HAP-1 (cell line): ENCODE data around the gene PCNT.
"Not testable (repeated sequence)": the region's sequence is repeated elsewhere in the genome, so short reads cannot be mapped to it uniquely, and the experiment has no call there.

Source experiments
- DNase-seq, 2 experiments: peaks; one replicate each; pipeline ENCODE4 v3.0.0-alpha.2; 2016 to 2020; ENCODE audit warnings: low spot score in 2 of 2
- H3K27me3 ChIP-seq: fragments of 250-450 bp; sonication (Bioruptor Pico); 2 replicates; pipeline ENCODE4 v1.5.1; 2020; ENCODE audit warnings: low read depth, mild to moderate bottlenecking, moderate library complexity
- H3K36me3 ChIP-seq: fragments of 250-450 bp; sonication (Bioruptor Pico); replicated peaks from 2 replicates; pipeline ENCODE4 v1.5.1; 2020; ENCODE audit warnings: mild to moderate bottlenecking
- H3K4me1 ChIP-seq: fragments of 250-450 bp; sonication (Bioruptor Pico); 2 replicates; pipeline ENCODE4 v1.5.1; 2020; ENCODE audit warnings: mild to moderate bottlenecking
- H3K4me3 ChIP-seq: fragments of 250-450 bp; sonication (Bioruptor Pico); 2 replicates; pipeline ENCODE4 v1.5.1; 2020; ENCODE audit warnings: mild to moderate bottlenecking, moderate library complexity
- H3K9me3 ChIP-seq: fragments of 250-450 bp; sonication (Bioruptor Pico); 2 replicates; pipeline ENCODE4 v1.5.1; 2020; ENCODE audit warnings: mild to moderate bottlenecking, moderate library complexity
- in situ Hi-C: fragments of 300-500 bp; cut with MboI; formaldehyde crosslinking; loops from 3 replicates; pipeline ENCODE4 v1.14.3; 2020; ENCODE audit warnings: low sequenced_read_pairs, inconsistent platforms, mixed read lengths

Gene PCNT

DNA sequence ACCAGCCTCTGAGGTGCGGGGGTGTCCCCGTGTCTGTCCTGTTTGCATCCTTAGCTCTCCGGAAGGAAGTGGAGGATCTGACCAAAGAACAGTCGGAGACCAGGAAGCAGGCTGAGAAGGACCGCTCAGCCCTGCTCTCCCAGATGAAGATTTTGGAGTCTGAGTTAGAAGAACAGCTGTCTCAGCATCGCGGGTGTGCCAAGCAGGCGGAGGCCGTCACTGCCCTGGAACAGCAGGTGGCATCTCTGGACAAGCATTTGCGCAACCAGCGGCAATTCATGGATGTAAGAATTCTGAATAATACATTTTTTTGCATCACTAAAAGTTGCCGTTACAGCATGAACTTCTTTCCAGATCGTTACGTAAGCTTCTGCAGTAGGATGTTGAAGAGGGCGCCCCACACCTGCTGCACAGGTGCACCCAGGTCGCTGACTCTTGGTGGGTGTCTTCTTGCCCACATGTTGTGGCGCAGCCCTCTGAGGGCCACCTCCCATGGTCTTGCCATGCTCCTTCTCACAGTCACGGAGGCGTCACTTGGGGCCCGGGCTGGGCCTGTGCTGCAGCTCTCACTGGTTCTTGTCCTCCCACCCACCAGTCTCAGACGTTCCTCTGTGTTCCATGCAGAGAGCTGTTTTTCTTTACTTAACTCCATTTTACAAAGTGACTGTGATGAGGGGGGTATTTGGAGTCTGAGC is 73.4 kb downstream of the PCNT start:
- Histone ChIP-seq H3K9me3 (no peaks in the 10 kb centered on the region), H3K36me3 (peaks cover 43% of the 10 kb centered on the region), H3K4me3 (no peak overlapping the region), H3K4me1 (no peaks in the 10 kb centered on the region), H3K27me3 (no peaks in the 10 kb centered on the region)
- in situ Hi-C loops, result no loop called here
- DNase-seq, result no peak

DNA sequence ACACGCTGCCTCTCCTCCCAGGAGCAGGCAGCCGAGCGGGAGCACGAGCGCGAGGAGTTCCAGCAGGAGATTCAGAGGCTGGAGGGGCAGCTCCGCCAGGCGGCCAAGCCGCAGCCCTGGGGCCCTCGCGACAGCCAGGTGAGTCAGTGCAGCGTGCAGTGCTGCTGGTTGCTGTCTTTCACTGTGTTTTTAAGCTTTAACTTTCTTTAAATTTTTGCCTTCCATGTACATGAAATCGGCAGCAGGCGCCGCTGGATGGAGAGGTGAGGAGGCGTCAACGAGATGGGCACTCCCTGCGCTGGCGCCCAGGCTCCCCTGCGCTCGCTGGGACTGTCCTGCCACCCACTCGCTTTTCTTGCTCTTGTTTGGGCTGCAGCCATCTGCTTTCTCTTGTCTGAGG is 74.0 kb downstream of the PCNT start:
- in situ Hi-C loops, result no loop called here
- DNase-seq, result no peak

GRCh38 chr21:46399129-46399528 is 75.2 kb downstream of the PCNT start:
- H3K36me3 ChIP-seq, result peaks cover 49% of the 10 kb centered on the region

More for the DNA sequence above, 74.0 kb downstream of the PCNT start:
- Histone ChIP-seq H3K27me3 (no peaks in the 10 kb centered on the region), H3K9me3 (no peaks in the 10 kb centered on the region), H3K4me1 (no peaks in the 10 kb centered on the region), H3K4me3 (no peak overlapping the region), H3K36me3 (peaks cover 49% of the 10 kb centered on the region)

DNA sequence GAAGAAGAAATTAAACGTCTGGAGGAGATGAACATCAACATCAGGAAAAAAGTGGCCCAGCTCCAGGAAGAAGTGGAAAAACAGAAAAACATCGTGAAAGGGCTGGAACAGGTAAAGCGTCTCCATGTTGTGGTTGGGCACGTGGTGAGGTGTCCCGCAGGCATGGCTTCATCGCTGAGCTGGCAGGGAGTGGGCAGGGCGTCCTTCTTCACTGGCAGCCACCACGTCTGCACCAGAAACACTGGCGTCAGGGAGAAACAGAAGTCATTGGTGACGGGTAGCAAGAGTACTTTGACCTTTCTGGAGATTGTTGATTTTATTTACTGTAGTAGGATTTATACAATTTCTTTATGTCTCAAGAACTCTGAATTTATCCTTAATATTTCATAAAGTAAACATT is 75.7 kb downstream of the PCNT start:
- peaks cover 51% of the 10 kb centered on the region for H3K36me3 ChIP-seq
- in situ Hi-C loops, result no loop called here

More at GRCh38 chr21:46399129-46399528, 75.2 kb downstream of the PCNT start:
- in situ Hi-C loops, result no loop called here
- DNase-seq, result no peak
- Histone ChIP-seq H3K4me1 (no peaks in the 10 kb centered on the region), H3K9me3 (no peaks in the 10 kb centered on the region), H3K27me3 (no peaks in the 10 kb centered on the region), H3K4me3 (no peak overlapping the region)

GRCh38 chr21:46401186-46401910 is 77.4 kb downstream of the PCNT start:
- Histone ChIP-seq H3K27me3 (no peaks in the 10 kb centered on the region), H3K36me3 (peaks cover 49% of the 10 kb centered on the region), H3K4me3 (no peak overlapping the region), H3K4me1 (no peaks in the 10 kb centered on the region), H3K9me3 (no peaks in the 10 kb centered on the region)
- in situ Hi-C loops, result no loop called here
- DNase-seq, result no peak

More for the DNA sequence above, 75.7 kb downstream of the PCNT start:
- no peak overlapping the region for H3K4me3 ChIP-seq
- H3K9me3 ChIP-seq, result no peaks in the 10 kb centered on the region
- no peaks in the 10 kb centered on the region for H3K27me3 ChIP-seq
- no peaks in the 10 kb centered on the region for H3K4me1 ChIP-seq
- no peak for DNase-seq

GRCh38 chr21:46402421-46402820 is 78.5 kb downstream of the PCNT start:
- H3K4me3 ChIP-seq, result no peak overlapping the region
- H3K9me3 ChIP-seq, result no peaks in the 10 kb centered on the region
- in situ Hi-C loops, result no loop called here
- DNase-seq, result no peak
- no peaks in the 10 kb centered on the region for H3K27me3 ChIP-seq
- peaks cover 44% of the 10 kb centered on the region for H3K36me3 ChIP-seq
- no peaks in the 10 kb centered on the region; the same call in 1 of the 2 replicates for H3K4me1 ChIP-seq

- H3K4me1 ChIP-seq, H3K27me3 ChIP-seq, H3K4me3 ChIP-seq, H3K9me3 ChIP-seq, DNase-seq, in situ Hi-C loops: not testable (repeated sequence)
- H3K36me3 ChIP-seq, result peaks cover 42% of the 10 kb centered on the region
Observed at GRCh38 chr21:46403234-46403811, 79.4 kb downstream of the PCNT start.

GRCh38 chr21:46404306-46404705 is 80.3 kb downstream of the PCNT start:
- Histone ChIP-seq H3K36me3 (peaks cover 42% of the 10 kb centered on the region), H3K9me3 (no peaks in the 10 kb centered on the region), H3K27me3 (no peaks in the 10 kb centered on the region), H3K4me1 (no peaks in the 10 kb centered on the region; the same call in 1 of the 2 replicates), H3K4me3 (no peak overlapping the region)
- in situ Hi-C loops, result no loop called here
- no peak for DNase-seq

DNA sequence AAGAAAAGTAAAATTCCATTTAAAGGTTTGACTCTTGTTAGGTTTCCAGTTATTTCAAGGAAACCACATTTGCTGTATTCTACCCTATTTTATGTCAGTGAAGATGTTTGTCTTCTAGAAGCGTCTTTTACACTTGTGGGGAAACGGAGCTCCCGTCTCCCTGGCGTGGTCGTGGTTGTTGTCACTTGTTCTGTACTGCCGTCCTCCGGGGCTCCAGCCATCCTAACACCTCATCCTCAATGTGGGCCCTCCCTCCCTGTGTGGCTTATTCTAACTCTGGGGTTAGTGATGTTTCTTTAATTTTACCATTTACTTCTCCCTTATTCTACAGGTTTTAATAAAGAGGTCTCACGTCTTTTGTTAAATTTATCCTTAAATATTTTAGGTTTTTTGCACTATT is 82.0 kb downstream of the PCNT start:
- in situ Hi-C loops, result no loop called here
- Histone ChIP-seq H3K36me3 (peaks cover 37% of the 10 kb centered on the region), H3K27me3 (no peaks in the 10 kb centered on the region)

GRCh38 chr21:46409641-46410406 is 85.9 kb downstream of the PCNT start:
- Histone ChIP-seq H3K27me3 (no peaks in the 10 kb centered on the region), H3K4me1 (no peaks in the 10 kb centered on the region; the same call in 1 of the 2 replicates), H3K9me3 (no peaks in the 10 kb centered on the region), H3K36me3 (peaks cover 28% of the 10 kb centered on the region), H3K4me3 (no peak overlapping the region)
- in situ Hi-C loops, result no loop called here
- DNase-seq, result no peak

More for the DNA sequence above, 82.0 kb downstream of the PCNT start:
- Histone ChIP-seq H3K9me3 (no peaks in the 10 kb centered on the region), H3K4me3 (no peak overlapping the region), H3K4me1 (no peaks in the 10 kb centered on the region; the same call in 1 of the 2 replicates)
- no peak for DNase-seq

DNA sequence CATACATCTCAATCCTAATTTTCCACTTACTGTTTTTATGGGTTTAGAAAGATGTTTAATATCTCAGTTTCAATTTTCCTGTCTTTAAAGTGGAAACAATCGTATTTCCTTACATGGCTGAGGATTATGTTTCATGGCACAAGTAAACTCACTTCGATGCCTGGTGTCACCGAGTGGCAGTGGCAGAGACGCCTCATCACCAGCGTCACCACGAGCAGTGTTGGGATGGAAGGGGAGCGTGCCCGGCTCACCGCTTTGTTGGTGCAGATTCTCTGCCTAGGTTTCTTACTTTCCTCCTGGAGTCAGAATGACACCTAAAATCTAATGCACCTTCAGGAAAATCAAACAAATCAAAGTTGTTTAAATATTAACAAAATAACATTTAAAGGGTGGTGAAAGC is 86.6 kb downstream of the PCNT start:
- Histone ChIP-seq H3K36me3 (peaks cover 27% of the 10 kb centered on the region), H3K27me3 (no peaks in the 10 kb centered on the region), H3K9me3 (no peaks in the 10 kb centered on the region), H3K4me3 (no peak overlapping the region), H3K4me1 (no peaks in the 10 kb centered on the region; the same call in 1 of the 2 replicates)
- in situ Hi-C loops, result no loop called here
- DNase-seq, result no peak

GRCh38 chr21:46411236-46411635 is 87.3 kb downstream of the PCNT start:
- in situ Hi-C loops, result no loop called here
- Histone ChIP-seq H3K27me3 (no peaks in the 10 kb centered on the region), H3K9me3 (no peaks in the 10 kb centered on the region)

GRCh38 chr21:46411691-46412090 is 87.7 kb downstream of the PCNT start:
- peaks cover 32% of the 10 kb centered on the region for H3K36me3 ChIP-seq
- no peak for DNase-seq
- H3K9me3 ChIP-seq, result no peaks in the 10 kb centered on the region
- no peak overlapping the region for H3K4me3 ChIP-seq
- H3K4me1 ChIP-seq, result no peaks in the 10 kb centered on the region; the same call in 1 of the 2 replicates
- no peaks in the 10 kb centered on the region for H3K27me3 ChIP-seq
- in situ Hi-C loops, result no loop called here

More at GRCh38 chr21:46411236-46411635, 87.3 kb downstream of the PCNT start:
- DNase-seq, result no peak
- H3K36me3 ChIP-seq, result peaks cover 32% of the 10 kb centered on the region
- H3K4me3 ChIP-seq, result no peak overlapping the region
- no peaks in the 10 kb centered on the region; the same call in 1 of the 2 replicates for H3K4me1 ChIP-seq
